GM19467 (cell line): ENCODE data around the gene NLN.
"Not testable (repeated sequence)": the region's sequence is repeated elsewhere in the genome, so short reads cannot be mapped to it uniquely, and the experiment has no call there.

Experiments
- ATAC-seq: cut with Tn5 transposase; IDR thresholded peaks from one replicate; pipeline ENCODE4 v1.9.1; 2021; ENCODE audit warnings: mild to moderate bottlenecking, moderate library complexity; ENCODE audit not compliant: unreplicated experiment

NLN gene

GRCh38 chr5:65805089-65805488 lies 83.1 kb downstream of the NLN start:
- no peak for ATAC-seq

GRCh38 chr5:65807494-65807893 lies 85.5 kb downstream of the NLN start:
- not testable (repeated sequence) for ATAC-seq

GRCh38 chr5:65808251-65808741 lies 86.3 kb downstream of the NLN start:
- ATAC-seq, result no peak

- ATAC-seq, result no peak
Observed at GRCh38 chr5:65808818-65809217, 86.8 kb downstream of the NLN start.

- no peak for ATAC-seq
Observed at GRCh38 chr5:65809817-65810531, 88.0 kb downstream of the NLN start.

- no peak for ATAC-seq
Observed at GRCh38 chr5:65811004-65811403, 89.0 kb downstream of the NLN start.

- no peak for ATAC-seq
Observed at GRCh38 chr5:65811885-65812284, 89.9 kb downstream of the NLN start.

- no peak for ATAC-seq
Observed at GRCh38 chr5:65812648-65813047, 90.6 kb downstream of the NLN start.

GRCh38 chr5:65813174-65813573 lies 91.2 kb downstream of the NLN start:
- ATAC-seq, result no peak

- no peak for ATAC-seq
Observed at GRCh38 chr5:65815161-65815560, 93.2 kb downstream of the NLN start.

GRCh38 chr5:65816729-65817128 lies 94.7 kb downstream of the NLN start:
- no peak for ATAC-seq

- no peak for ATAC-seq
Observed at GRCh38 chr5:65817931-65818330, 95.9 kb downstream of the NLN start.

- ATAC-seq, result no peak
Observed at GRCh38 chr5:65818592-65818991, 96.6 kb downstream of the NLN start.

GRCh38 chr5:65819215-65819904 lies 97.4 kb downstream of the NLN start:
- ATAC-seq, result no peak

GRCh38 chr5:65819905-65820240 lies 97.9 kb downstream of the NLN start:
- no peak for ATAC-seq

- ATAC-seq, result no peak
Observed at GRCh38 chr5:65820373-65820772, 98.4 kb downstream of the NLN start.

GRCh38 chr5:65821966-65822365 lies 100.0 kb downstream of the NLN start:
- ATAC-seq, result no peak

- ATAC-seq, result no peak
Observed at GRCh38 chr5:65822710-65823109, 100.7 kb downstream of the NLN start.

GRCh38 chr5:65823204-65823603 lies 101.2 kb downstream of the NLN start:
- no peak for ATAC-seq

GRCh38 chr5:65823845-65824445 lies 101.9 kb downstream of the NLN start:
- ATAC-seq, result no peak

GRCh38 chr5:65825408-65826328 lies 103.7 kb downstream of the NLN start:
- no peak for ATAC-seq
